RWPE2 (cell line): Measurements from ENCODE around the gene PGAM5.

ENCODE experiments used
- ATAC-seq: fragments of 200-7000 bp; cut with Tn5 transposase; 3 replicates; pipeline ENCODE4 v1.9.1; 2021; ENCODE audit warnings: low read depth
- DNase-seq: peaks from one replicate; pipeline ENCODE4 v3.0.0-alpha.2; 2020; ENCODE audit warnings: low spot score
- H3K27ac ChIP-seq: fragments of 450-650 bp; 2 replicates; pipeline ENCODE4 v1.5.1; 2017; ENCODE audit warnings: mild to moderate bottlenecking; ENCODE audit not compliant: poor library complexity, severe bottlenecking
- H3K27me3 ChIP-seq: fragments of 250-450 bp; sonication (Bioruptor Pico); 2 replicates; pipeline ENCODE4 v1.5.1; 2021; ENCODE audit warnings: mild to moderate bottlenecking, moderate library complexity; ENCODE audit not compliant: insufficient read depth, poor library complexity, severe bottlenecking
- H3K36me3 ChIP-seq: fragments of 250-450 bp; sonication (Bioruptor Pico); 2 replicates; pipeline ENCODE4 v1.5.1; 2020; ENCODE audit warnings: low read depth, mild to moderate bottlenecking, moderate library complexity
- H3K4me1 ChIP-seq: fragments of 250-450 bp; sonication (Bioruptor Pico); 2 replicates; pipeline ENCODE4 v1.5.1; 2021; ENCODE audit warnings: mild to moderate bottlenecking, moderate library complexity; ENCODE audit not compliant: insufficient read depth, poor library complexity, severe bottlenecking
- H3K4me3 ChIP-seq: fragments of 250-450 bp; sonication (Bioruptor Pico); 2 replicates; pipeline ENCODE4 v1.5.1; 2021; ENCODE audit warnings: mild to moderate bottlenecking, moderate library complexity; ENCODE audit not compliant: severe bottlenecking
- H3K9me3 ChIP-seq: fragments of 250-450 bp; sonication (Bioruptor Pico); 2 replicates; pipeline ENCODE4 v1.5.1; 2021; ENCODE audit warnings: mild to moderate bottlenecking, moderate library complexity; ENCODE audit not compliant: severe bottlenecking
- CTCF ChIP-seq: fragments of 450-650 bp; IDR thresholded peaks from one replicate; pipeline ENCODE4 v1.5.1; 2017; ENCODE audit warnings: mild to moderate bottlenecking, moderate library complexity; ENCODE audit not compliant: poor library complexity, severe bottlenecking

PGAM5 gene

GRCh38 chr12:132741620-132742019 lies 31.0 kb downstream of the PGAM5 start:
- DNase-seq: no peak
- ATAC-seq: no peak
- no peaks in the 10 kb centered on the region for H3K9me3 ChIP-seq
- no peaks in the 10 kb centered on the region for H3K4me1 ChIP-seq
- H3K27ac ChIP-seq: no peak overlapping the region
- H3K36me3 ChIP-seq: peaks cover 100% of the 10 kb centered on the region
- no peak overlapping the region for H3K4me3 ChIP-seq
- TF ChIP-seq CTCF: no peak
- no peaks in the 10 kb centered on the region for H3K27me3 ChIP-seq

- H3K9me3 ChIP-seq: no peaks in the 10 kb centered on the region
- no peaks in the 10 kb centered on the region for H3K27me3 ChIP-seq
- H3K27ac ChIP-seq: no peak overlapping the region
- ATAC-seq: no peak
- peaks cover 100% of the 10 kb centered on the region for H3K36me3 ChIP-seq
- H3K4me3 ChIP-seq: no peak overlapping the region
- DNase-seq: no peak
- H3K4me1 ChIP-seq: no peaks in the 10 kb centered on the region
- no peak for TF ChIP-seq CTCF
Observed at GRCh38 chr12:132743831-132744230, 33.2 kb downstream of the PGAM5 start.

DNA sequence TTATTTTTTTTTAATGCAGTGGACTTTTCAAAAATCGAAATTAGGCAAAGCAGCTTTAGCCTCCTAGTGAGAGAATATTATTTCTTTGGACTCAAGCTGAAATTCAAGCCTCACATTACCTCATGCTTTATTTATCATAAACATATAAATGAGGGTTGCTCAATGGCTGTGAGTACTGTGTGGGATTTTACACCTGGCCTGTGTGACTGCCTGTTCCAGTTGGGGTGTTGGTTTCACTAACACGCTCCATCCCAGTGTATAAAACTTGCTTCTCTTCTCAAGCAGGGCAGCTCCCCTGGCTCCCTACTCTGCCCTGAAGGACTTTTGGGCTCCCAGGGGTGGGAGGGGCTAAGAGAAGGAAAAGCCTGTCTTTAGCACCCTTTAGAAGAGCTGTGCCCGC lies 36.0 kb downstream of the PGAM5 start:
- Histone ChIP-seq H3K27me3 (no peaks in the 10 kb centered on the region), H3K27ac (no peak overlapping the region), H3K9me3 (no peaks in the 10 kb centered on the region), H3K4me3 (no peak overlapping the region), H3K4me1 (no peaks in the 10 kb centered on the region), H3K36me3 (peaks cover 100% of the 10 kb centered on the region)
- no peak for ATAC-seq
- DNase-seq: no peak
- TF ChIP-seq CTCF: no peak

DNA sequence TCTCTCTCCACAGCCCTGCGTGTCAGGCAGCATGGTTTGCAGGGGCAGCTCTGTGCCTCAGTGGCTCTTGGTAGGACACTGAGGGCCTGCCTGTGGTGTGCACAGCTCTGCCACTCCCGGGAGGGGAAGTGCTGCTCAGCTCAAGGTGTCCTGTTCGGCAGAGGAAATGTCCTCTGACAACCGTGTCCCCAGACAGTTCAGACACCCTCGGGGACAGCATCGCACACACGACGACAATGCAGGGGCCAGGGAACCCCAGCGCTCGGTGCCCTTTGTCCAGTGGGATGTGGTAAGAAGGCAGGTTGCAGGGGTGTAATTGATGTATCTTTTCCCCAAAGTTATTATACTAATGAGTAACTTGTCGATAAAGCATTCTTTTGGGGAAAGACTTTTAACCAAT lies 36.8 kb downstream of the PGAM5 start:
- DNase-seq (no peak), ATAC-seq (no peak)
- Histone ChIP-seq H3K36me3 (peaks cover 100% of the 10 kb centered on the region), H3K27me3 (no peaks in the 10 kb centered on the region), H3K4me1 (no peaks in the 10 kb centered on the region), H3K4me3 (no peak overlapping the region), H3K9me3 (no peaks in the 10 kb centered on the region), H3K27ac (no peak overlapping the region)
- no peak for TF ChIP-seq CTCF

DNA sequence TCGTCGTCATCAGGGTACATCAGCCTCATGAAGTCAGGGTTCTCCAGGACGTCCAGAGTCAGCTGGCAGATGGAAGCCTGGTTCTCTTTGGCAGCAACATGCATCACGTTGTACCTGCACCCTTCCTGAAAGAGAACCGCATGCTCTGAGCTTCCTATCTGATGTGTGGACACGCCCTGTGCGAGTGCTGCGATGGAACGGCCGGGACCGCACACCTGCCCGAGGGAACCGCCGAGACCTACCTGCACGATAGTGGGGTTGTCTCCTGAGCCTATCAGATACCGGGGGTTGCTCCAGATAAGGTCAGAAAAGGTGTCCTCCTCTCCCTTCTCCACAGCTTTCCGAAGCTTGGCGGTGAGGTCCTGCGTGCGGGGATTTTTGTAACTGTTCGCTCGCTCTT lies 37.3 kb downstream of the PGAM5 start:
- ATAC-seq (no peak), DNase-seq (no peak)
- no peak overlapping the region for H3K4me3 ChIP-seq
- H3K27ac ChIP-seq: no peak overlapping the region
- TF ChIP-seq CTCF: no peak
- peaks cover 100% of the 10 kb centered on the region for H3K36me3 ChIP-seq
- no peaks in the 10 kb centered on the region for H3K4me1 ChIP-seq
- no peaks in the 10 kb centered on the region for H3K27me3 ChIP-seq
- no peaks in the 10 kb centered on the region for H3K9me3 ChIP-seq
